Psoas muscle (tissue), 8 donors: ENCODE measurements around the gene CNTF. TPM values are rescaled to one million over a fixed set of nuclear protein-coding genes. Genes with fewer than 3 reads are reported as not detected.

Experiments
- ATAC-seq, 4 donors: fragments of 200-7000 bp; cut with Tn5 transposase; one replicate each; pipeline ENCODE4 v1.9.1; 2020; ENCODE audit warnings: moderate library complexity in 3 of 4, mild to moderate bottlenecking in 2 of 4
- DNase-seq, 2 donors: peaks; one replicate each; pipeline ENCODE4 v3.0.0-alpha.2; 2020
- H3K27ac ChIP-seq: fragments of 200-600 bp; one replicate; pipeline ENCODE4 v1.8.0; 2022
- H3K27me3 ChIP-seq, 3 donors: fragments of 200-600 bp in 1 of 3; one replicate each; pipeline versions ENCODE4 v1.6.1 to v1.8.0; 2013 to 2022; ENCODE audit warnings: low read length in 2 of 3, mild to moderate bottlenecking in 2 of 3, moderate library complexity in 1 of 3; ENCODE audit not compliant: insufficient read depth in 3 of 3
- H3K36me3 ChIP-seq, 2 donors: fragments of 200-600 bp in 1 of 2; one replicate each; pipeline versions ENCODE4 v1.6.1 to v1.8.0; 2013 to 2022; ENCODE audit warnings: low read depth in 1 of 2, mild to moderate bottlenecking in 1 of 2, moderate library complexity in 1 of 2; ENCODE audit not compliant: insufficient read depth in 1 of 2
- H3K4me1 ChIP-seq: fragments of 200-600 bp; one replicate; pipeline ENCODE4 v1.8.0; 2022
- H3K4me3 ChIP-seq: fragments of 200-600 bp; one replicate; pipeline ENCODE4 v1.8.0; 2022; ENCODE audit warnings: mild to moderate bottlenecking
- H3K9me3 ChIP-seq: fragments of 200-600 bp; one replicate; pipeline ENCODE4 v1.8.0; 2022
- CTCF ChIP-seq: fragments of 200-600 bp; IDR thresholded peaks from one replicate; pipeline ENCODE4 v1.8.0; 2022; ENCODE audit warnings: antibody characterized with exemption
- WGBS, 3 donors: extraction: QIAGEN DNeasy Blood & Tissue Kit; methylation state at CpG; one replicate each; pipeline versions ENCODE4 v1.1.6 to v1.1.7; 2013; 5-methylcytosine and 5-hydroxymethylcytosine counted together
- intact Hi-C, 2 donors: fragments of 100-400 bp; cut with DNase I; formaldehyde crosslinking; loops; one replicate each; pipeline versions ENCODE4 v1.11.0 to v1.14.2; 2022
- polyA plus RNA-seq, 3 donors: library from polyadenylated mRNA; stranded (reverse); fragments of 200-250 nt; gene quantifications; one replicate each; pipeline ENCODE4 v1.2.3, GENCODE V29; 2013
- total RNA-seq, 4 donors: library from RNA; stranded (reverse); fragmentation: NEBNext Ultra II Directional in 2 of 4; extraction: Animal tissue kit (Norgen Biotek cat#: 25700) in 2 of 4; gene quantifications; one replicate each; pipeline versions ENCODE4 v1.2.1 to v1.2.4, GENCODE V29; 2021 to 2023
- donor health status: healthy with polysubstance abuse.
- donor health status: DM: no; HTN: no; CAD: no; lungs with moderate emphysema.
- donor health status: Bipolar disorder and iron deficiency.
- donor health status: healthy.
- donor health status: DM: yes; HTN: yes; CAD: no.
- donor health status: DM: no; HTN: no; CAD: no.
- donor health status: DM: no; HTN: no; CAD: no.
- donor health status: DM: yes; HTN: yes; CAD: no.

The CNTF gene
- total and polyA plus RNA-seq, 7 donors = 1.1 to 21.2 (median 3.5) TPM

- TF ChIP-seq CTCF = no peak
- Histone ChIP-seq H3K27ac (no peak overlapping the region), H3K9me3 (no peaks in the 10 kb centered on the region), H3K4me3 (no peak overlapping the region), H3K27me3 (no peaks in the 10 kb centered on the region), H3K36me3 (no peaks in the 10 kb centered on the region), H3K4me1 (peaks cover 51% of the 10 kb centered on the region)
- 30 to 65% (median 31%) methylated on average over 3 of the region's 3 CpGs for WGBS, 3 donors
- ATAC-seq = peak in 1 of 4 donors; percentile 12
- no peak for DNase-seq
- intact Hi-C loops = no loop called here
These were observed 24.9 kb upstream of the CNTF start for GRCh38 chr11:58597486-58598144.

- peaks cover 51% of the 10 kb centered on the region for H3K4me1 ChIP-seq
- intact Hi-C loops = no loop called here
- H3K27ac ChIP-seq = no peak overlapping the region
- H3K36me3 ChIP-seq = no peaks in the 10 kb centered on the region
- no peaks in the 10 kb centered on the region for H3K9me3 ChIP-seq
- no peak for TF ChIP-seq CTCF
- H3K4me3 ChIP-seq = no peak overlapping the region
- DNase-seq = no peak
- 84 to 94% (median 85%) methylated on average over 2 of the region's 2 CpGs for WGBS, 3 donors
- no peaks in the 10 kb centered on the region for H3K27me3 ChIP-seq
- ATAC-seq = no peak
These were observed 22.0 kb upstream of the CNTF start for GRCh38 chr11:58600510-58600909.

- Histone ChIP-seq H3K27ac (no peak overlapping the region), H3K4me1 (peaks cover 26% of the 10 kb centered on the region), H3K4me3 (no peak overlapping the region), H3K9me3 (no peaks in the 10 kb centered on the region), H3K27me3 (no peaks in the 10 kb centered on the region), H3K36me3 (peaks cover 2 to 25% of the 10 kb centered on the region in 2 donors)
- 53 to 73% (median 54%) methylated on average over 4 of the region's 4 CpGs for WGBS, 3 donors
- intact Hi-C loops = no loop called here
- no peak for DNase-seq
- ATAC-seq = peak in 1 of 4 donors; percentile 35
- TF ChIP-seq CTCF = no peak
These were observed 15.3 kb upstream of the CNTF start for GRCh38 chr11:58606930-58607714.

- Histone ChIP-seq H3K36me3 (peaks cover 8 to 38% of the 10 kb centered on the region in 2 donors), H3K9me3 (no peaks in the 10 kb centered on the region), H3K27me3 (no peaks in the 10 kb centered on the region), H3K4me3 (no peak overlapping the region), H3K27ac (no peak overlapping the region), H3K4me1 (peaks cover 21% of the 10 kb centered on the region)
- intact Hi-C loops = no loop called here
- WGBS, 3 donors = 88 to 97% (median 96%) methylated on average over 5 of the region's 5 CpGs
- TF ChIP-seq CTCF = no peak
- ATAC-seq (no peak), DNase-seq (no peak)
These were observed 14.1 kb upstream of the CNTF start for GRCh38 chr11:58608331-58608730.
